Endometrial microvascular endothelial cells (primary cell): Measurements from ENCODE around the gene FADS2. TPM values are rescaled to one million over a fixed set of nuclear protein-coding genes. Genes with fewer than 3 reads are reported as not detected.

Source experiments
- in situ Hi-C: cut with HindIII; loops from 2 replicates; pipeline ENCODE4 v1.10.0; 2017; ENCODE audit warnings: low sequenced_read_pairs, low pct_unique_long_range_greater_than_20kb; ENCODE audit errors: inconsistent ontology term
- total RNA-seq: library from RNA; depleted of rRNA; stranded (reverse); fragments of >200 nt; gene quantifications from one replicate; pipeline ENCODE4 v1.2.3, GENCODE V29; 2015; ENCODE audit errors: inconsistent ontology term

The FADS2 gene
- total RNA-seq, 1 donor from 2014 or later: 121 TPM

- in situ Hi-C loops: no loop called here
Observed at GRCh38 chr11:61874377-61874809, 46.3 kb downstream of the FADS2 start.

GRCh38 chr11:61874853-61875252 is 46.8 kb downstream of the FADS2 start:
- in situ Hi-C loops: no loop called here

GRCh38 chr11:61875698-61876097 is 47.6 kb downstream of the FADS2 start:
- in situ Hi-C loops: no loop called here

GRCh38 chr11:61879152-61879551 is 51.1 kb downstream of the FADS2 start:
- in situ Hi-C loops: no loop called here

GRCh38 chr11:61880031-61880430 is 51.9 kb downstream of the FADS2 start:
- in situ Hi-C loops: loop anchor here (10.0 kb wide), 1 partner anchor 65 kb away; the partner anchor contains the start of gene FADS1

- in situ Hi-C loops: loop anchor here (10.0 kb wide), 1 partner anchor 66 kb away; the partner anchor contains the start of gene FADS1
Observed at GRCh38 chr11:61880454-61880853, 52.4 kb downstream of the FADS2 start.

- in situ Hi-C loops: loop anchor here (10.0 kb wide), 1 partner anchor 67 kb away; the partner anchor contains the start of gene FADS1
Observed at GRCh38 chr11:61881397-61881796, 53.3 kb downstream of the FADS2 start.

GRCh38 chr11:61882267-61882666 is 54.2 kb downstream of the FADS2 start:
- in situ Hi-C loops: loop anchor here (10.0 kb wide), 1 partner anchor 67 kb away; the partner anchor contains the start of gene FADS1

GRCh38 chr11:61882879-61883278 is 54.8 kb downstream of the FADS2 start:
- in situ Hi-C loops: loop anchor here (10.0 kb wide), 1 partner anchor 68 kb away; the partner anchor contains the start of gene FADS1

- in situ Hi-C loops: loop anchor here (10.0 kb wide), 1 partner anchor 69 kb away; the partner anchor contains the start of gene FADS1
Observed at GRCh38 chr11:61883327-61883726, 55.2 kb downstream of the FADS2 start.

GRCh38 chr11:61883947-61884346 is 55.8 kb downstream of the FADS2 start:
- in situ Hi-C loops: loop anchor here (10.0 kb wide), 1 partner anchor 69 kb away; the partner anchor contains the start of gene FADS1

- in situ Hi-C loops: loop anchor here (10.0 kb wide), 1 partner anchor 70 kb away; the partner anchor contains the start of gene FADS1
Observed at GRCh38 chr11:61885166-61885778, 57.2 kb downstream of the FADS2 start.

- in situ Hi-C loops: loop anchor here (10.0 kb wide), 1 partner anchor 71 kb away; the partner anchor contains the start of gene FADS1
Observed at GRCh38 chr11:61885784-61886580, 57.9 kb downstream of the FADS2 start.

- in situ Hi-C loops: loop anchor here (10.0 kb wide), 1 partner anchor 72 kb away; the partner anchor contains the start of gene FADS1
Observed at GRCh38 chr11:61886643-61887042, 58.5 kb downstream of the FADS2 start.

GRCh38 chr11:61887839-61888494 is 59.9 kb downstream of the FADS2 start:
- in situ Hi-C loops: loop anchor here (10.0 kb wide), 1 partner anchor 73 kb away; the partner anchor contains the start of gene FADS1

GRCh38 chr11:61888590-61888989 is 60.5 kb downstream of the FADS2 start:
- in situ Hi-C loops: loop anchor here (10.0 kb wide), 1 partner anchor 74 kb away; the partner anchor contains the start of gene FADS1

- in situ Hi-C loops: loop anchor here (10.0 kb wide), 1 partner anchor 75 kb away; the partner anchor contains the start of gene FADS1
Observed at GRCh38 chr11:61889831-61890230, 61.7 kb downstream of the FADS2 start.

GRCh38 chr11:61890529-61891330 is 62.6 kb downstream of the FADS2 start:
- in situ Hi-C loops: no loop called here
